Muscle of arm (tissue), 14 donors: ENCODE data around the gene CNTNAP2. TPM values are rescaled to one million over a fixed set of nuclear protein-coding genes. Genes with fewer than 3 reads are reported as not detected.

Experiments
- DNase-seq: peaks from one replicate; pipeline ENCODE4 v3.0.0-alpha.2; 2013
- long read RNA-seq, 11 donors: transcript quantifications; one replicate each; lab custom pipeline, GENCODE V29; 2026
- polyA plus RNA-seq, 12 donors: library from polyadenylated mRNA; unstranded; fragments of 120-200 nt; gene quantifications; one replicate each; pipeline ENCODE4 v1.2.1, GENCODE V29; 2013; ENCODE audit not compliant: insufficient read length in 12 of 12

Gene CNTNAP2
- polyA plus RNA-seq: 10 to 100 TPM in 7 of 12 donors, 1 to 10 TPM in 4, not detected in 1; 7.4 to 16.1 (median 10.3) TPM
- long read RNA-seq, donor 1, full-length matches to known transcripts: 1 of 13 reads
- long read RNA-seq, donor 1, partial matches to known transcripts: 12 of 13 reads
- long read RNA-seq, donor 1, other reads (novel, unspliced or antisense): 0 of 13 reads
- long read RNA-seq, donor 2, partial matches to known transcripts: 5 of 18 reads
- long read RNA-seq, donor 2, other reads (novel, unspliced or antisense): 13 of 18 reads
- long read RNA-seq, donor 3: 0 reads
- long read RNA-seq, donor 4: 0 reads
- long read RNA-seq, donor 5, full-length matches to known transcripts: 2 of 83 reads
- long read RNA-seq, donor 5, partial matches to known transcripts: 31 of 83 reads
- long read RNA-seq, donor 5, other reads (novel, unspliced or antisense): 50 of 83 reads
- long read RNA-seq, donor 6, partial matches to known transcripts: 0 of 5 reads
- long read RNA-seq, donor 6, other reads (novel, unspliced or antisense): 5 of 5 reads
- long read RNA-seq, donor 7: 0 reads
- long read RNA-seq, donor 8, full-length matches to known transcripts: 1 of 18 reads
- long read RNA-seq, donor 8, partial matches to known transcripts: 11 of 18 reads
- long read RNA-seq, donor 8, other reads (novel, unspliced or antisense): 6 of 18 reads
- long read RNA-seq, donor 9: 0 reads
- long read RNA-seq, donor 10, partial matches to known transcripts: 13 of 13 reads
- long read RNA-seq, donor 10, other reads (novel, unspliced or antisense): 0 of 13 reads
- long read RNA-seq, donor 11, full-length matches to known transcripts: 2 of 21 reads
- long read RNA-seq, donor 11, partial matches to known transcripts: 11 of 21 reads
- long read RNA-seq, donor 11, other reads (novel, unspliced or antisense): 8 of 21 reads

DNA sequence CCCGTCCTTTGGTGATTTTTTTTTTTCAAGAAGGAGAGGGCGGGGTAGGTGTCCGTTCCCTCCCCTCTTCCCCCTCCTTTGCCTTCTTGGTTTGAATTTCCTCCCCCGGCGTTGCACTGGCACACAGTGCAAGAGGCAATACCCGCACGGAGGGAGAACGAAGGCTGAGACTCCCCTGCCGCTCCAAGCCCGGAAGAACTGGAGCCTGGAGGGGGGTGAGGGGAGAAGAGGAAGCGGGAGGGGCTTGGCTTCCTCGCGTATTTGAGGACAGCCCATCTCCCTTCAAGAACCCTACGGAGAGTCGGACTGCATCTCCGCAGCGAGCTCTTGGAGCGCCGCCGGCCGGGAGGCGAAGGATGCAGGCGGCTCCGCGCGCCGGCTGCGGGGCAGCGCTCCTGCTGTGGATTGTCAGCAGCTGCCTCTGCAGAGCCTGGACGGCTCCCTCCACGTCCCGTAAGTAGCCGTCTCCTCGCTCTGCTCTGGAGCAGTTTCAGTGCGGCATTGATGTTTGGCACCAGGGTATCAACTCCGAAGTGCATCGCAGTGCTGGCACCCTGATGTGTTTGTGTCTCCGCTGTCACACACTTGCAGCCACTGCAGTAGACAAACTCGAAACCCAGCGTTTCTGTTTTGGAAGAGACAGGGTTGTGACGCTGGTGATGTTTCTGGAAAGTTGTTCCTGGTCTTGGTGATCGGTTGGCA is at the start of gene CNTNAP2:
Gene CNTNAP2 (plus strand): TSS at position 281 of the 702 bp plus-strand sequence. CDS start 76 bp downstream, at position 357.
- DNase-seq: peak; percentile 52

DNA sequence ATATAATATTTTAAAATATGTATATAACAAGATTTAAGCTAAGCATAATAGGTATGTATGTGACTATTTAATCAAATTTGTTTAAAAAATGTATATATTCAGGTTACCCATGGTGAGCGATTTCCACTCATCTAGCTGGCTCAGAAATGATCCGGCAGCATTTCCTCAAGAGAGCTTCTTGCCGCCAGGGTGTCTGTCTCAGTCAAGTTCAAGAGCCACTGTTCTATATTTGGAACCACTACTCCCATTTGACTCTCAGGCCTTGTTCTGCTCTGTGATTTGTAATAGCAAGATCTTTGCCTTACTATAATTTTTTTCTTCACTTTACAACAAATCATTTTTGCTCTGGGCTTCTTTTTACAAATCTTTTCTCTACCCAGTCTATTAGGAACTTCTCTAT is 48.7 kb upstream of the CNTNAP2 start:
- no peak for DNase-seq

DNA sequence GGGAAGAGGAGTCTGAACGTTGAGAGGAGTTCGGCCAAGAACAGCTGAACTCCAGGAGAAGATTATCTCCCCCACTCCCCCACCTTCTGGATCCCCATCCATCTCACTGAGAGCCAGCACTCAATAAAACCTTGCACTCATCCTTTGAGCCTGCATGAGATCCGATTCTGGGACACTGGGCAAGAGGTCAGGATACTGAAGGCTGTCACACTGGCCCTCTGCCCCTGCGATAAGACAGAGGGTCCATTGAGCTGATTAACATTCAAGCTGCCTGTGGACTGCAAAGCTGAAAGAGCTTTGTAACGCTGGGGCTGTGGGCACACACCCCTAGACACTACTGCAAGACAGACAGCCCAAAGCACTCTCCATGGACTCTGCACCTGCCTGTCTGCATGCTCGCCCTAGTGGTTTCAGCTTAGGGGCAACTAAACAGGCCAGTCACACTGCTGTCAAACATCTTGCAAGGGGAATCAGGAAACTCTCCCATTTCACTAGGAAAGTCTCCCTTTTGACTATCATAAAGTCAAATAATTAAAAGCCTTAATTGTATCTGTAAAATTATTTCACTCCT is 42.3 kb upstream of the CNTNAP2 start:
- DNase-seq: no peak

DNA sequence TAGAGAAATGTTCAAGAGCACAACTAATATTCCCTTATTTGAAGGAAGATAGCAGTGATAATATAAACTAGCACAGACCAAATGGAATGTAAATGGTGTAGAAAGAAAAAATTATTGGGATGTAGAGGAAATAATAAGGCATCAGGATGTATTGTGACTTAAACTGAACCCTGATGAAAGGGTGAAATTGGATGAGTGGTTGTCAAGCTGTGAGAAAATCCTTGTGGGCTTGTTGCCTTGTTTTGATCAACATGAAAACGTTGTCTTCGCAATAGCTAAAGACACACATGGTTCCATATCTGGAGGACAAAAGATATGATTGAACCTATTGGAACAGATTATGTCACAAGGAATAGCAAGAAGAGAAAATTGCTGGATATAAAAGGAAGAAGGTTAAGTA is 40.3 kb upstream of the CNTNAP2 start:
- DNase-seq: no peak

GRCh38 chr7:146084086-146084485 is 32.5 kb upstream of the CNTNAP2 start:
- no peak for DNase-seq

GRCh38 chr7:146090023-146090645 is 26.5 kb upstream of the CNTNAP2 start:
- peak; percentile 2 for DNase-seq

GRCh38 chr7:146094356-146094755 is 22.2 kb upstream of the CNTNAP2 start:
- DNase-seq: no peak

DNA sequence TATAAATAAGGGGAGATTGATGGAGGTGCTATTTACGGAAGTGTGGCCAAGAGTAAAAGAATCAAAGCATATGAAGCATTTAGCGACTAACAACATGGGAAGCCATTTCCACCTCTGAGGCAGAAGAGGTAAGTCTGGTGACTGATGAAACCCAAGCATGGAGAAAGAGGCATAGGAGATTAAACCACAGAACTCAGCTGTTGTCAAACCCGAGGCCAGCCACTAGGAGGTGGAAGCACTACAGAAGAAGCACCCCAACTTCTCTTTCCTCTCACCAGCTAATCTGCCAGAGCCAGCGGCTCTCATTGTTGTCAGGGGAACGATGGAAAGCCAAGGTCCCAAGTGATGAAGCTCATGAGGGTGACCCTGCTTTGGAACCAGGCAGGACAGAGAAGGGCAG is 19.6 kb upstream of the CNTNAP2 start:
- no peak for DNase-seq

- DNase-seq: no peak
Observed at GRCh38 chr7:146106319-146106718, 10.3 kb upstream of the CNTNAP2 start.

- no peak for DNase-seq
Observed at GRCh38 chr7:146112755-146113154, 3.8 kb upstream of the CNTNAP2 start.

DNA sequence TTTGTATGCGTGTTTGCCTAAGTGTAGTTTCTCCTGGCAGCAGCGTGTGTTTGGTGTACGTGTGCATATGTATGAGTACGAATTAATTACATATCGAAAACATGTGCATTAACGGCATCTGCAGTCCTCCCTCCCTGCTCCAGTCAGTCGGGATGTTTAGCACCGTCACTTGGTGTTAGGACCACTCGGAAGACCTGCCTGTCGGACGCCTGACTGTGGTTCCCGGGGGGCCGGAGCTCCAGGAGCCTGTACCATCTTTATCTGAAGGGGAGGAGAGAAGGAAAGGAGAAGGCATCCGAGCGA is 1.1 kb upstream of the CNTNAP2 start:
- DNase-seq: no peak

GRCh38 chr7:146115851-146116520 is 615 bp upstream of the CNTNAP2 start:
- DNase-seq: peak; percentile 89

DNA sequence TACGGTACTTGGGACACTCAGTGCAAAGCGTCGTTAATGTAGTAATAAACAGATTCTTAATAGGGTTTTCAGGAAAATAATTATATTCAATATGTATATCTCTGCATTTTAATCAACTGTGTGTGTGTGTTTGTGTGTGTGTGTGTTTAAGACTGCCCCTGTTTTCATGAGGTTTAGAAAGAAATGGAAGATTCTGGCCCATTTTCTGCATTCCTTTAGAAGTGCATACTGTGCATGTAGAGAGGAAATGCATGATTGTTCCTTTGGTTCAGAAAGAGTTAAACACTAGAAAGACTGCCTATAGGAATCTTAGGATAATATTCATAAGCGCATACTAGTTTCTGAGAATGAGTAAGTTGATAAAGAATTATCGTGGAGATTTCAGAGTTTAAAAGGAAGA is 975 bp downstream of the CNTNAP2 start:
- DNase-seq: no peak

- peak; percentile 8 for DNase-seq
Observed at GRCh38 chr7:146119002-146119401, 2.4 kb downstream of the CNTNAP2 start.

GRCh38 chr7:146123715-146124114 is 7.1 kb downstream of the CNTNAP2 start:
- DNase-seq: no peak

DNA sequence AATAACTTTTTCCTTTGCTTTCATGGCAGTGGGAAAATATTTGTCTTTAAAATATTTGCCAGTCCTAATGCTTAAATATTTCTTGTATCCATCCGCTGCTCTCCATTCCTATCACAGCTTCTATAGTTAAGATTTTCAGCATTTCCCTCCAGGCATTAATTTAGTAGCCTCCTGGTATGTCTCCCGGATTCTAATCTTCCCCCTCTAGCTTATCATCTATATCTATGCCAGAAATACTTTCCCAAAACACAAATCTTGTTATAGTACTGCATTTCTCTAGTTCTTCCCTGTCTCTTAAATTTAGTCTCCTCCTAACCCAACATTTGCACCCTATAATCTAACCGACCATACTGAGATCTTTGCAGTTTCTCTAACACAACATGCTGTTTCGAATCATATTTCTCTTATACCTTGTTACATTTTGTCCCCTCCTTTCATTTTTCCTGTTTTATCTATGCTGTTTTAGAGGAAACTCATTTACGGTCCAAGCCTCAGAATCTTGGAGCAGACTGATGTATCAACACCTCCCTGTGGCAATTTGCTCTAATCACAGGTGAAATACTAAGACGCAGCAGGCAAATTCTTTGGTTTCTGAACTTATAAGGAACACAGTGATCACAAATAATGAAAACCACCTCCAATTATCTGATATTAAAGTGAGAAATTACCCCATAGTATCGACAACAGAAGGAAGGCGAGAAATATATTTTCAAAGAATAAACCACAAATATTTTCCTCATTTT is 10.3 kb downstream of the CNTNAP2 start:
- no peak for DNase-seq

GRCh38 chr7:146129296-146129695 is 12.7 kb downstream of the CNTNAP2 start:
- no peak for DNase-seq

- DNase-seq: no peak
Observed at GRCh38 chr7:146129997-146130396, 13.4 kb downstream of the CNTNAP2 start.

GRCh38 chr7:146131701-146132100 is 15.1 kb downstream of the CNTNAP2 start:
- DNase-seq: no peak

DNA sequence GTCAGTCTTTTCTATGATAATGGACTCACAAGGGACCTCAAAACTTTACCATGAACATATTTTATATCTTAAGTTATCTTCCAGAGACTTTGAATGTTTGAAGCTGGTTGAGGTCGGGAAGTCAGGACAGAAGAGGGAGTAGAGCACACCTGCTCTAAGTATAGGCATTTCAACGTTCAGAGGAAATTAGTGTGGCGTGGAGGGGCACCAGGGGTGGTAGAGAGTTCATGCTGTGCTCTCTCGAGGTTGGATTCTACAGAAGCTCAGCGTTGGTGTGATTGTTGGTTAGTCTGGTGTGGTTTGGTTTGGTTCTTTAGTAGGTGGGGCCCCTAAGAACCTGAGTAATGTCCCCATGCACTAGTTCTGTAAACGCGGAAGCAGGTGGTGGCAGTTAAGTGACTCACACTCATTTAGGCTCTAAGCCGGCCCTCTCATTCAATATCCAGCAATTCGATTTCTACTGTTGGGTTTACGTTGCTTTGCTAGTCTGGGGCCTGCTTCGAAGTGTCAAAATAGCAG is 19.8 kb downstream of the CNTNAP2 start:
- no peak for DNase-seq
